Stimulated activated CD4-positive, alpha-beta T cell treated with anti-CD3 and anti-CD28 coated beads, Interleukin-4, amount 100 ng/mL, for 48 hours (primary cell): ENCODE results near the gene ALS2CL.
A peak's percentile ranks its signal among the peaks of the same experiment; 100 is the strongest.
"Not testable (repeated sequence)": the region's sequence is repeated elsewhere in the genome, so short reads cannot be mapped to it uniquely, and the experiment has no call there.

Experiments used
- DNase-seq, 2 donors: peaks; one replicate each; pipeline ENCODE4 v3.0.0-alpha.2; 2020; ENCODE audit warnings: low read depth in 2 of 2

The ALS2CL gene, protein sequence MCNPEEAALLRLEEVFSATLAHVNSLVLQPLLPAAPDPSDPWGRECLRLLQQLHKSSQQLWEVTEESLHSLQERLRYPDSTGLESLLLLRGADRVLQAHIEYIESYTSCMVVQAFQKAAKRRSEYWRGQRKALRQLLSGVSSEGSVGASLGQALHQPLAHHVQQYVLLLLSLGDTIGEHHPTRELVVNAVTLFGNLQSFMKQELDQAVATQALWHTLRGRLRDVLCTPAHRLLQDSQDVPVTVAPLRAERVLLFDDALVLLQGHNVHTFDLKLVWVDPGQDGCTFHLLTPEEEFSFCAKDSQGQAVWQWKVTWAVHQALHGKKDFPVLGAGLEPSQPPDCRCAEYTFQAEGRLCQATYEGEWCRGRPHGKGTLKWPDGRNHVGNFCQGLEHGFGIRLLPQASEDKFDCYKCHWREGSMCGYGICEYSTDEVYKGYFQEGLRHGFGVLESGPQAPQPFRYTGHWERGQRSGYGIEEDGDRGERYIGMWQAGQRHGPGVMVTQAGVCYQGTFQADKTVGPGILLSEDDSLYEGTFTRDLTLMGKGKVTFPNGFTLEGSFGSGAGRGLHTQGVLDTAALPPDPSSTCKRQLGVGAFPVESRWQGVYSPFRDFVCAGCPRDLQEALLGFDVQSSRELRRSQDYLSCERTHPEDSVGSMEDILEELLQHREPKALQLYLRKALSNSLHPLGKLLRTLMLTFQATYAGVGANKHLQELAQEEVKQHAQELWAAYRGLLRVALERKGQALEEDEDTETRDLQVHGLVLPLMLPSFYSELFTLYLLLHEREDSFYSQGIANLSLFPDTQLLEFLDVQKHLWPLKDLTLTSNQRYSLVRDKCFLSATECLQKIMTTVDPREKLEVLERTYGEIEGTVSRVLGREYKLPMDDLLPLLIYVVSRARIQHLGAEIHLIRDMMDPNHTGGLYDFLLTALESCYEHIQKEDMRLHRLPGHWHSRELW

DNA sequence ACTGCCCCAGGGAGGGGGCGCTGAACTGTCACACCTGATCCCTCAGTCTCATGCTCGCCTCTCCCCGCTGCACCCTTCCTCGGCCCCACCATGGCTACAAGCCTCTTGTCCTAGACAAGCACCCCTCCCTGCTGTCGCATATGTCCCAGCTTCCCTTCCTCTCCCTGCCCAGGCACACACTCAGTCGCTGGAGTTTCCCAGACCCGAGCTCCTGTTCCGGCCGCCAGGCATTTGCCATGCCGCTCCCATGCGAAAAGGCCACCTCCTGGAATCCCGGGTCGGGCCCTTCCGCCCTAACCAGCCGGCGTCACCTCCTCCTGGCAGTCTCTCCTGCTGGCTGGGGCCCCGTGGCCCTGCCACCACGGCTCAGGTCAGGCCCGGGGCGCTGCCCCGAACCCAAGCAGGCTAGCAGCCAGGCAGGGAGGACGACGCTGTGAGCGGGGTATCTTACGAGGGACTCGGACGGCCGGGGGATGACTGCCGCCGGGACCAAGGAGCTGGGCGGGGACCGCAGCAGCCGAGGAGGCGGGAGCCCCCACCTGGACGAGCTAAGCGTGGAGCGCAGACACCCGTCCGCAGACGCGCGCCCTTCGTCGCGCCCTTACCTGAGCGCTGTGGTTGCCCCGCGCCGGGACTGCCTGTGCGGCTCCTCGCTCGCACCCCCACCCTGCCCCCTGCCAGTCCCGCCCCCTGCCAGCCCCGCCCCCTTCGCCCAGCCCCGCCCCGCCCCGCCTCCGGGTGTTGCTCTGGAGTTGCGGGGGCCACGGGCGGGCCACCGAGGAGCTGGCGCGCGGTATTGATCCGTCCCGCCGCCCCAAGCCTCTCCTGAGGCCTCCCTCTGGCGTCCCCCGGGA, at the start of gene ALS2CL:
Gene ALS2CL, minus strand, starts transcription at position 642 of the 854 bp plus-strand sequence. CDS start 4,239 bp downstream, outside the sequence.
- peak; percentile 49 for DNase-seq

DNA sequence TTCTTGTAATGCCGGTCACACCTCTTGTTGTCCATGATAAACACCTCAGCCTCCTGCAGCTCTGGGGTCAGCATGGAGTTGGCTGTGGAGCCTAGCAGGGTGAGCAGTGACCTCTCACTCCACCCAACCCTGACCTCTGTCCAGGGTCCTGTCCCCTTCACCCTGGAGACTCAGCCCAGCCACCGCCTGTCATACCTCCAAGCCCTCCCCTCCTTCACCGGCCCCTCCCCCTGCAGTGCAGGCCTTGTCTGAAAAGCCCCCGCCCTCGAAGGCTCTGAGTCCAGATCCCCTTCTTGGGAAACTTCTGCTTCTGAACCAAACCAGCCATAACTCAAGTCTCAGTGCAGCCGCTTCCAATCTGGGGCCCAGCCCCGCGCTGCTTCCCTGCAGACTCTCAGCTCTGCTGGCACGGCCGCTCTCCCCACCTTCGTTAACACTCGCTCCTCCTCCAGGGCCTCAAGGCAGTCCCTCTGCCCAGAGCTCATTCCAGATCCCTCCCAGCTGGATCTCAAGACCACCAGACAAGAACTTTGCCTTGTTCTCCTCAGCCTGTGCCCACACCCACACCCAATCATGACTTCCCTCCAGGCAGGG, 49.6 kb upstream of the ALS2CL start:
- no peak for DNase-seq

DNA sequence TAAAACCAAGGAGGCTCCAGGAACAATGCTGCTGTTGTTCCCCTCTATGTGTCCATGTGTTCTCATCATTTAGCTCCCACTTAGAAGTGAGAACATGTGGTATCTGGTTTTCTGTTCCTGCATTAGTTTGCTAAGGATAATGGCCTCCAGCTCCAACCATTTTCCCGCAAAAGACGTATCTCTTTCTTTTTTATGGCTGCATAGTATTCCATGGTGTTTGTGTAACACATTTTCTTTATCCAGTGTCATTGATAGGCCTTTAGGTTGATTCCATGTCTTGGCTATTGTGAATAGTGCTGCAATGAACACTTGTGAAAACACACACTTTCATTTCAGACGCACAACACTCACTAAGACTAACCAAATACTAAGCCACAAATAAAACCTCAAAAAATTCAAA, 46.1 kb upstream of the ALS2CL start:
- DNase-seq = not testable (repeated sequence)

DNA sequence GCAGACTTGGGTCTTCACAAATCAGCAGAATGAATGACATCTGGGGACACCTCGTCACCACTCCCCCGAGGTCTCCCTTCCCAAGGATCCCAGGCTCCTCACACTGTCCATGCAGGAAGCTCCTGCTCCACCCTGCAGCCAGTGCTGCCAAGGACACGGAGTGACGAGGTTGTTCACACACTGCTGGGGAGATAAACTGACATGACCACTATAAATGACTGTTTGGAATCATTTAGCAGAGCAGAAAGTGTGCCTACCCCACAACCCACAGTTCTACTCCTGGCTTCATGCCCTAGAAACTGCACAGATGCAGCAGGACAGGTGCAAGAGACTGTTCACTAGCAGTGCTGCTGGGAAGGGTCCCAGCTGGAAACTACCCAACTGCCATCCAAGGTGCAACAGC, 43.9 kb upstream of the ALS2CL start:
- DNase-seq = no peak

DNA sequence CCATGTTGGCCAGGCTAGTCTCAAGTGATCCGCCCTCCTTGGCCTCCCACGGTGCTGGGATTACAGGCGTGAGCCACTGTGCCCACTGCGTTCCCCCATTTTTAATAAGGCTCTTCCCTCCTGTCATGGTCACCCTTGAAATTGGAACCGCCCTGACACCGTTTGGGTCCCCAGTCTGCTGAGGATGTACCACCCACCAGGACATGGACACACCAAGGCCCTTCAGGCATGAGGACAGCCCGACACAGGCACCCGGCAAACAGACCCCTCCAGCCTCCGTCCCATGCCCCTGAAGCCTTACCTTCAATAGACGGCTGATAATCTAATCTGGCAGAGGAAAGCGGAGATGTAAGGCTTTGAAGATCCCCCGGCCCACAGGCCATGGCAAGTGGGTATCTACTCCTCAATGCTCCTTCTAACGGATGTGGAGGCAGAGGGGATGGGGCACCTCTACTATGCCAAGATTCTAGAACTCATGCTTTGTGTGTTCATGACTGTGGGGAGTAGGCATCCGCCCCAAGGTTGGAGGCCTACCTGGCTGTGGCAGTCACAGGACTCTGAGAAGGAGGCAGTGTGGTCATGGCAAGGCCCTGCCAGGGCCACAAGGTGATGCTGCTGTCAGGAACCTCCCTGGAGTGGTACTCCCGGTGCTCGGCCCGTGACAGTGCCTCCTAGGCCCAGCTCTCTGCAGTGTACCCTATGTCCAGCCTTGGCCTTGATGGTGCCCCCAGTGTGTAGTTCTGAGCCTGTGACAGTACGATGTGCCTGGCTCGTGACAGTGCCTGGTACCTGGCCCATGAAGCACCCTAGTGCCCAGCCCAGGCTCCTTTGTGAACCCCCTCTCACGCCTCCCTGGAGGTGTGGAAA, 42.8 kb upstream of the ALS2CL start:
- no peak for DNase-seq

DNA sequence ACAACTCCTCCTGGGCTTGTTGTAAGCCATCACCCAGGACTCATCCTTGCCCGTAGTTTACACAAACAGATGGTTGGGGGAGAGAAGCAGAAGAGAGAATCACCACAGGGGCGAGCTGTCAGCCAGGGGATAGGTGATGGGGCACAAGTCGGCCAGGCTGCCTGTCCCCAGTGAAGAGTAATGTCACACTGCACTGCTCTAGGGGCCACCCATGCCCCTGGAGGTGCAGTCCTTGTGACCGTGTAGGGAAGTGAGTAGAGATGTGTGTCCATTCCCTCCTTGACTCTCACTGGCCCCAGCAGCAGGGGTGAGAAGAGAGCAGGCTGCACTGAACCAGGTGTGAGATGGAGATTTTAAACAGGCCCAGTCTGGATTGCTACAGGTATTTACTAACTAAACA, 41.3 kb upstream of the ALS2CL start:
- no peak for DNase-seq

DNA sequence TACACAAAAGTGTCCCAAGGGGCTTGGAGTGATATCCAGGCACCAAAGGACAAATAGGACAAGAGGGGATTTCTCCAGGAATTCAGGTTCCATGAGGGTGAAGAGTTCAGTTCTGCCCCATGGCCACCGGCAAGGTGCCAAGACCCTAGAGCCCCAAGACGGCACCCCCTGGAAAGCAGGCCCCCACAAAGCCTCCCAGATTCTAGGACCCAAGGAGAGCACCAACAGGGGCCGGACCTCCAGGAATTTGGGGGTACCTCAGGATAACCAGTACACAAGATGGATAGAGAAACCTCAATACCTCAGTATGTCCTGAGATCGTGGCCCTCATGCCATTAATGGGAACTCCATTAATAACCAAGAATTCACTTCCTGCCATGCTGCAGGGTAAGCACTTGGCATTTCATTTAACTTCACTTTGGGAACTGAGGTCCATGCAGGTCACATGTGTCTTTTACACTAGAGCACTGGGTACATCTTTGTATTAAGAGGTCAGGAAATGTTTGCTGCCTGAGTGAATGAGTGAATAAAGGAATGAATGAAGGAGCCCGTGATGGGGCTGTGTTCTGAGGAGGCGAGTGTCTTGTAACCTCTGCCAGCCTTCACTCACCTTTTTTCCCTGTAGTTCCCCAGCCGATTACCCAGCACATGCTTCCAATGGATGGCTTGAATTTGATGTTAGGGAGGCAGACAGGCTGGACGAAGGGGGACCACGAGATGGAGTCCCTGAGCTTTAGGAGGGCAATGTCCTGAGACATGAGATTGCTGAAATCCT, 39.7 kb upstream of the ALS2CL start:
- DNase-seq = no peak

DNA sequence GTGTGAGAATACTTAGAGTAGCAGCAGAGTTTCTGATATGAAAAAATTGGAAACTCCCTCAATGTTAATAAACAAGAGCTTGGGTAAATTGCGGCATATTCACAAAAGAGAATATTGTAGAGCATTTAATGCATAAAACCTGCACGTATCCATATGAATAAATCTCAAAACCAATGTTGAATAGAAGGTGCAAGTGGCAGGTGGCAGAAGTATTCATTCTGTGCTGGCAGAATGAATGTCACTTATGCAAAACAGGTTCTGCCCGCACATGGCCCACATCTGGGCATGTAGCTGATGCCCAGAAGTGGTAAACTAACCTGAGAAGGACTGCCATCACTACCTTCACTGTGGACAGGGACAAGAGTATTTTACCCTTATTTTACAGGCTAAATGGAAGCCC, 38.3 kb upstream of the ALS2CL start:
- DNase-seq = no peak

DNA sequence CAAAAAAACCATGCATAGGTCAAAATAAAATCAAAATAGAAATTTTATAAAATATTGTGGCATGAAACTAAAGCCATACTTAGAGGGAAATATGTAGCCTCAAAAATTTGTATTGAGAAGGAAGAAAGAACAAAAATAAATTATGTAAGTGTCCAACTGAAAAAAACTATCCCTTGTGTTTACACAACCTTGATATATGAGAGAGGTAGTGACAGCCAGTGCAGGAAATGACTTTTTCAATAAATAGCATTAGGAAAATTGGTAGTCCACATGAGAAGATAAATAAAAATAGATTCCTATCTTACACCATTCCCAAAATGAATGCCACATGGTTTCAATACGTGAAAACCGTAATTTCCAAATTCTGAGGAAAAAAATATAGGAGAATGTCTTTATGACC, 37.3 kb upstream of the ALS2CL start:
- no peak for DNase-seq

DNA sequence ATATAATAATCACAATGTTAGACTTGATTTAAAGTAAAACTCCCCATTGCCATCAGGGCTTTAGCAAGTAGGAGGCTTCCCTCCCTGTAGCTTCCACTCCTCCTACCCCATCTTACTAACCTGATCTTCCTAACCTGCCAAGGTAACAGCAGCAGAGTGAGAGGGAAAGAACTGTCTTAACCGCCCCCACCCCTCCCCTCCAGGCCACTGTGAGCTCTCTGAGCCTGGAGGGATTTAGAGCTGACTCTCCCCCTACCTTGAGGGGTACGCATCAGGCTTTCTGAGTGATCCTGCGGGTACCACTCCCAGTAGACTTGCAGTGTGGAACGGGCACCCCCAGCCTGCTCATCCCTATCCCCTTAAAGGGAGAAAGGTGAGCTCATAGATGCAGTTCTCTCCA, 35.6 kb upstream of the ALS2CL start:
- DNase-seq = no peak

DNA sequence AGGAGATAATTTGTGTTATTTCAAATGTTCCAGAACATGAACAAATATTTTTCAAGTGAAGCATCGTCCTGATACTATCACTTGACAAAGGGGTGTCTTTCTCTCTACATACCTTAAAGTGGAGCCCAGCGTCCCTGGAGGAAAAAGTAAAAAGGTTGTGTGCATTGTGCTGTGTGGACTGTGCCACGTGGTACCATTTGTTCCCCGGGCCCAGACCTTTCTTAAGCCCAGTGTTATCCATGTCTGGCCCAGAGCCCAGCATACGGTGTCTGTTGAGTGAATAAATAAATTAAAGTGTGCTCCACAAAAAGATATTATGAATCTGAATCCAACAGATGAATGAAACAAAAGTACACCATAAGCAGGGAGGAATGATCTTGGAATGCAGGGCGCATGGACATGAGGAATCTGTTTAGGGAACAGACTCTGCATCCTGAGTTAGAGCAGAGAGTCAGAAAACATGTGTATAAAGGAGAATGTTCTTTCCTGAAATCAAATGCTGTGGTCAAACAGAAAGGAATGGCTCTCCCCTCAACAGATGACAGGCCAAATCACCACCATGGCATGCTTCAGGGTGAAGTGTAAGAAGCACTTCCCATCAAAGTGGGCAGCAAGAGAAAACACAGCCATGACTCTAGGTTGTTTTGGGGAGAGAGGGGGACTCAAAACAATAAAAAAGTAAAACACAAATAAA, 32.3 kb upstream of the ALS2CL start:
- DNase-seq = no peak

DNA sequence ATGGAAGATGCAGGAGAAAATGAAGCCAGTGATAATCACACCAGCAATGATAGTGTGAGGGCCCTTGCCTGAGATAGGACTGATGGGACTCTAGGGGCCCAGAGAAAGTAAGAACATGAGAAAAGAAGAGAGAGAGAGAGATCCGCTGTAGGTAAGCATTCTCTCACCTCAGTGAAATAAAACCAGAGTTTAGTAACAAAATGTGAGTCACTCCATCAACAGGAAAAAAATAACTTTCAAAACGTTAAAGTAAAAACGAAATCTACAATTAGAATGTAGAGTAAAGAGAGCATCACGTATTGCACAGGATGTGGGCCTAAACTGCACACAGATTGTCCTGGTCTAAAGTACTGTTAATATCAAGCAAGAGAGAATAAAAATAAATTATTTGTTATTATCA, 30.9 kb upstream of the ALS2CL start:
- no peak for DNase-seq

DNA sequence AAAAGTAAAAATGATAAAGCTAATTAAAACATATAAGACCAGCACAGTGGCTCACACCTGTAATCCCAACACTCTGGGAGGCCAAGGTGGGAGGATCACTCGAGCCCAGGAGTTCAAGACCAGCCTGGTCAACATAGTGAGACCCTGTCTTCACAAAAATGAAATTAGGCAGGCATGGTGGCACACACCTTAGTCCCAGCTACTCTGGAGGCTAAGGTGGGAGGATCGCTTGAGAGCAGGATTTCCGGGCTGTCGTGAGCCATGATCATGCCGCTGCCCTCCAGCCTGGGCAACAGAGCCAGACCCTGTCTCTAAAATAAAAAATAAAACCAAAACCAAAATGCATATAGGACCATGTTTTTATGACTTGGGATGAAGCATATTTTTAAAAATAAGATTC, 29.0 kb upstream of the ALS2CL start:
- DNase-seq = no peak

DNA sequence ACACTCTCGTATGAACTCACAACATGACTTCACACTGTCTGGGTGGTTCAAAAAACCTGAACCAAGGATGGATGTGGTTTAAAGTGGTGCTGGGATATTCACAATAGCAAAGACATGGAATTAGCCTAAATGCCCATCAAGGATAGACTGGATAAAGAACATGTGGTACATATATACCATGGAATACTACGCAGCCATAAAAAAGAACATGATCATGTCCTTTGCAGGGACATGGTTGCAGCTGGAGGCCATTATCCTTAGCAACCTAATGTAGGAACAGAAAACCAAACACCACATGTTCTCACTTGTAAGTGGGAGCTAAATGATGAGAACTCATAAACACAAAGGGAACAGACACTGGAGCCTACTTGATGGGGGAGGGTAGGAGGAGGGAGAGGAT, 27.5 kb upstream of the ALS2CL start:
- no peak for DNase-seq

DNA sequence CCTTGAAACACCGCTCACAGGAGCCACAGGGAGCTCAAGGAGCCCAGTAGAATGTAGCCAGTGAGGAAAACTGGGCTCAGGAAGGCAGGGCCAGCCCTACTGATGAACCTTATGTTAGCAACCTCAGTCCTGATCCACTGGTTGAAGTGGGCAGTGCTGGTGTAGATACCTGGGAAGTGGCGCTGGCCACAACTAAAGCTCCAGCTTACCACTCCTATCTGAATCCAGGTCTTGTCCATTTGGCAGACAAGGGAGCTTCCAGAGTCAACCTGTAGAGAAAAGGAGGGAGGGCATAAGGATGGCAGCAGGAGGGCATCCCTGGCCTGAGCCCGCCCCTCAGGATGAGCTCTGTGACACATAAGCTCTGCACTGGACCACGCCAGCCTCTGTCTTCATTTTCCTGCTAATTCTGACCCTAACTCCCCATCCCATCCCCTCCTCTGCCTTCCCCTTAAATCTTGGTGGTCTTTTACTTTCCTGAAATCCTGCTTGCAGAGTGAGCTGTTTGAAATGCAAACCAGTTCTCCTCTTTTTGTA, 26.3 kb upstream of the ALS2CL start:
- no peak for DNase-seq

DNA sequence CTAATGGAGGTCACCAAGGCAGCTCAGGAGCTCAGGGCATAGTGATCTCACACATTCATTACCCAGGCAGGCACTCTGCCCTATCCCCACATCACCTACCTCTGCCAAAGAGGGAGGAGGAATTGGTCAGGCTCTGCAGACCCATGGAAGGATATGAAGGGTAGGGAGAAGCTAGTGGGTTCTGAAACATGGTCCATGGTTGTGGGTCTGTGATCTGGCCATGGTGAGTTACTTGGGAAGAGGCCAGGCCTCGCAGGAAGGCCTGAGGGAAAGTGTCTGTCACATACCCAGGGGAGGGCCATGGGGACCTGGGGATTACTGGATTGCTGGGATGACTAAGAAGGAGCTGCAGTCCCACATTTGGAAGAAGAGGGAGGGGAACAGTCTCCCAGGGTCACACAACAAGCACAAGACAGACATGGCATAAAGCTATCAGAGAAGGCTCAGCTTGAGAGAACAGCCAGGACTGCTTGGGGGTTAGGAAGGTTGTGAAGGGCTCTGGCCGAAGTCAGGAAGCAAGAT, 25.6 kb upstream of the ALS2CL start:
- no peak for DNase-seq

DNA sequence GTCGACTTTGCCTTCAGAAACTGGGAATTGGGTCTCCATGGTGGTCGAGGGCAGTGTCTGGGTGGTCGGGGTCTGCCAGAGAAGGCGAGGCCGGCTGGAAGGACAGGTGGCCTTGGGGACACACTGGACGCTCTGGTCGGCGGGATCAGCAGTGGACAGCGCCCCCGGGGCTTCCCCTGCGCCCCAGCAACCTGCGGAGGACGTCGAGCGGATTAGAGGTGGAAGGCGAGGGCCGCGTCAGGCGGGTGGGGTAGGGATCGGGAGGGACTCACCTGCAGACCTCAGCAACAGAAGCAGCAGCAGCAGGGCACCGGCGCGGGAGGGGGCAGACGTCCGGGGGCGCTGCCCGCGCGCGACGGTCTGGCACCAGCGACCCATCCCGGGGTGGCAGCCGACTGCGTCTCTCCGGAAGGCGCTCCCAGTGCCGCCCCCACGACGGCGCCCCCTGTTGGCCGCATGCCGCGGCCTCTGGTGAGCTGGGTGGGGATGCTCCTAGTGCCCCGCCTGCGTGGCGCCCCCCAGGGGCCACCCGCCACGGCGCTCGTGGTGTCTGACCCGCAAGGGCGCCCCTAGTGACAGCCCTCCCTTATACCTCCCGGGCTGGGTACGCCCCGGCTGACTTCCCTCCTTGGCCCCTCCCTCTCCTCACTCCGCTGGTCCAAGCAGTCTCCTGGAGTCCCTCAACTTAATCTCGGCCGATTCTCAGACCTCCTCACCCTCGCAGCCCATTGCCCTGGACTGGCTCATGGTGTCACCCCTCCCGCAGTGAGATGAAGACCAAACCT, 24.2 kb upstream of the ALS2CL start, which contains the start of gene PRSS50:
Gene PRSS50, minus strand, starts transcription at position 423 of the 785 bp plus-strand sequence. Its CDS starts 45 bp downstream, at position 378.
- DNase-seq = peak; percentile 28 to 54
